Epidermal melanocyte (primary cell): ENCODE measurements around the gene SLC17A8.

Experiments
- DNase-seq: peaks from one replicate; pipeline ENCODE4 v3.0.0; 2011; ENCODE audit warnings: low spot score; ENCODE audit not compliant: insufficient read length

SLC17A8 gene

DNA sequence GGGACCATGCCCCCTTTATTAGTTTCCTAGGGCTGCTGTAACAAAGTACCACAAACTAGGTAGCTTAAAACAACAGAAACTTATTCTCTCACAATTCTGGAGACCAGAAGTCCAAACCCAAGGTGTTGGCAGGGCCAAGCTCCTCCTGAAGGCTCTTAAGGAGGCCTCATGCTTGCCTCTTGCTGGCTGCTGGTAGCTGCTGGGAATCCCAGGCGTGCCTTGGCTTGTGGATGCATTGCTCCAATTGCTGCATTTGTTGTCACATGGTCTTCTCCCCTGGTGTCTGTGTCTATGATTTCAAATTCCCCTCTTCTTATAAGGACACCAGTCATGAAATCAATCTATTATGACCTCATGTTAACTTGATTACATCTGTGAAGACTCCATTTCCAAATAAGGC is 11.2 kb downstream of the SLC17A8 start:
- no peak for DNase-seq

DNA sequence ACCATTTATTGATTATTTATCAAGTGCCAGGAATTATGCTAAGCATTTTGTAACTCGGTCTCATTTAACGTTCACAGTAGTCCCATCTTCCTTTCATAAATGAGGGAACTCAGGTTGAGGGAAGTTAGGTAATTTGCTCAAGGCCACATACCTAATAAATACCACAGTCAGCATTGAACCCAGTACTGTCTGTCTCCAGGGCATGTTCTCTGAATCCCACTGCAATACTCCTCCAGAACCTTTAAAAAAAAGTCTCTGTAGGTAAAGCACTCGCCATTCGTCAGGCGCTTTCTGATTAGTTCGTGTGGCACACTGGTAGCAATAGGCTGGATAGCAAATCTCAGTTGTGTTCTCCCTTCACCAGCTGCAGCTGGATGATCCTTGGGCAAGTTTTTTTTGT is 14.3 kb downstream of the SLC17A8 start:
- no peak for DNase-seq

DNA sequence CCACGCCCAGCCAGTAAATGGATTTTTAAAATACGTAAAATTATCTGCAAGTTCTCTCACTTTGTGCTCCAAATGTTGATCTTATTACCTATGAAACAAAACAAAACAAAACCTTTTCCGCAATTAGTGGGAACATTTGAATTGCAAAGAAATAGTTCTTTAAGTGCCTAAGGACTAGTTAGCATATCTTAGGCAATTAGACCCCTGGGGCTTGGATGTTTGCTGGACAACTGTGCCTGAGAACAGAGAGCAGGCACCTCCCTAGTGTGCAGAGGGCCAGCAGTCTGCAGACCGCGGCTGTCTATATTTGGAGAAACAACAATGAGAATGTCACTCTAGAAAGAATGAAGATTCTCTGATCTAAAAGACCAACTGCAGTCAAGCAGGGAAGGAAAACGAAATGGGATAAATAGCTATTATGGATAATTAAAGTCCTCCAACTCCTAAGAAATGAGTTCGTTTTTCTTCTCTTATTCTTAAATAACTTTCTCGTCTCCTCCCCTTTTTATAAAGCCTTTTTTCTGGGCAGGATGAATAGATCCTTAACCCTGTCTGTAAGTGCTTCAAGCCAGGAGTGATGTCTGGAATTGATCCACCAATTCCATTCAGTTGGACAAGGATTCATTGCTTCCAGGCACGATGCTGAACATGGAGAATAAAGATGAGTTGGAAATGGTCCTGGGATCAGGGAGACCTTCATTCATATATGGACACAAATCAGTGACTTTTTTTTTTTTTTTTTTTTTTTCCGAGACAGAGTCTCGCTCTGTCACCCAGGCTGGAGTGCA is 16.2 kb downstream of the SLC17A8 start:
- DNase-seq, result no peak

DNA sequence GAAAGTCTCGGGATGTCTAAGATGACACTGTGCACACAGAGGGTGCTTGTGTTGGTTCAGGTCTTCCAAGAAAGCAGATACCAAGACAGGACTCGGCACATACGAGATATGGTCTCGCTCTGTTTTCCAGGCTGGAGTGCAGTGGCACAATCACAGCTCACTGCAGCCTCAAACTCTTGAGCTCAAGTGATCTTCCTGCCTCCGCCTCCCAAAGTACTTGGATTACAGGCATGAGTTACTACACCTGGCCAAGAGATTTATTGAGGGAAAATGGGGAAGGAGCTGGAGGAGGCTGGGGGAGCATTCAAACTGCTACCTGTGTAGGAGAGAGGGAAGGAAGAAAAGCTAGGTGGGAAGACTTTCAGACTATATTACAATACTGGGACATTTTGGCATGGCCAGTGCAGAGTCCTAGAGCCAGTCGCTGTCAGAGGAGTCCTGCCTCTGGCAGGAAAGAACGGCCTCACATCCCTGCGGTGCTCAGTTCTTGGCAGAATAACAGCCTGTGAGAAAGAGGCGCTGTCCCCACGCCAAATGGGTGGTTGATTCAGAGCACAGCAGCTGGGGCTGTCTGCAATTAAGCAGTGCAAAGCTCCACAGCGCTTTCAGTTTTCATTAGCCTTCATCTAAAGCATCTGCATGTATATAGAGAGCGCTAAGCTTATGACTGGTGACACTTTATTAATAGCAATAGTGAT is 18.3 kb downstream of the SLC17A8 start:
- no peak for DNase-seq

DNA sequence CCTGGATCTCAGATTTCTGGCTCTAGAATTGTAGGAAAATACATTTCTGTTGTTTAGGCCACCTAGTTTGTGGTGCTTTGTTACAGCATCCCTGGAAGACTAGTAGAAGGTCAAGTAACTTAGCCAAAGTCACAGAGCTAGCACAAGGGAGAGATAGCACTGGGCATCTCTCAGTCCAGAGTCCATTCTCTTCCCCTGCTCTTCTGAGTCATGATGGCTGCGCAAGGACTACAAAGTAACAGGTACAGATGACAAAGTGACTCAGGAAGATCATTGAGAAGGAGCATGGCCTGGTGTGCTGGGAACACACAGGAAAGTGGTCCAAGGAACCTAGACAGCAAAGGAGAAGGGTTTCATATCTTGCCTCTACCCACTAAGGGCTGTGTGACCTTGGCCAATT is 19.3 kb downstream of the SLC17A8 start:
- DNase-seq, result no peak

DNA sequence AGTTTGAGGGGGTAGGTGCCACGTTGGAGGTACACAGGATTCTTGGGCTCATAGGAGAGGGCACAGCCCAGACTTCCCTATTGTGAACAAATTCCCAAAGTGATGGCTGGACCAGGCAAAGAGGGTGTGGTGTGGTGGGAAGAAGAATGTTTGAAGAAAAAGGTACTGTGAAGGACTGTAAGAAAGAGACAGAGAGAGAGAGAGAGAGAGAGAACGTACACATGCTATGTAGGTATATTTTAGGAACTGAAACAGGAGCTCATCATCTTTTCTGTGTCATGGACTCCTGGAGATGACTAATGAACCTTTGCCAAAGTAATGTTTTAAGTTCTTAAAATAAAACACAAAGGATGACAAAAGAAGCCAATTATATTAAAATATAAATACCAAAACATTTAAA is 24.5 kb downstream of the SLC17A8 start:
- DNase-seq, result no peak

DNA sequence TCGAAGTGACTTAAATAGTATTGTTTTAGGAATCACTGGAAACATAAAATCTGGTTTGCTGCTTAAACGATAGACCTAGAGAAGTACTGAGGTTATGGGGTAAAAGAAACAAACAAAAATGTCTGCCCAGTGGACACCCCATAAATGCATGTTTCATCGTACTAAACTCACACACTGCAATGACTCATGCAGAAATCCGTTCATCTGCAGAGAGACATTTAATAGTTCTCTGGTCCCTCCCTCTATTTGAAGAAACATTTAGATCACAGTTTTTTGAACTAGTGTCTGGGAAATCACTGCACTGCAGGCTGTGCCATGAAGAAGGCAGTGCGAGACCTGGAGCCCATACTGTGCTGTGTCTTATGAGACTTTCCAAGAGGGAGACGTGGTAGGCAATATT is 25.5 kb downstream of the SLC17A8 start:
- DNase-seq, result no peak

DNA sequence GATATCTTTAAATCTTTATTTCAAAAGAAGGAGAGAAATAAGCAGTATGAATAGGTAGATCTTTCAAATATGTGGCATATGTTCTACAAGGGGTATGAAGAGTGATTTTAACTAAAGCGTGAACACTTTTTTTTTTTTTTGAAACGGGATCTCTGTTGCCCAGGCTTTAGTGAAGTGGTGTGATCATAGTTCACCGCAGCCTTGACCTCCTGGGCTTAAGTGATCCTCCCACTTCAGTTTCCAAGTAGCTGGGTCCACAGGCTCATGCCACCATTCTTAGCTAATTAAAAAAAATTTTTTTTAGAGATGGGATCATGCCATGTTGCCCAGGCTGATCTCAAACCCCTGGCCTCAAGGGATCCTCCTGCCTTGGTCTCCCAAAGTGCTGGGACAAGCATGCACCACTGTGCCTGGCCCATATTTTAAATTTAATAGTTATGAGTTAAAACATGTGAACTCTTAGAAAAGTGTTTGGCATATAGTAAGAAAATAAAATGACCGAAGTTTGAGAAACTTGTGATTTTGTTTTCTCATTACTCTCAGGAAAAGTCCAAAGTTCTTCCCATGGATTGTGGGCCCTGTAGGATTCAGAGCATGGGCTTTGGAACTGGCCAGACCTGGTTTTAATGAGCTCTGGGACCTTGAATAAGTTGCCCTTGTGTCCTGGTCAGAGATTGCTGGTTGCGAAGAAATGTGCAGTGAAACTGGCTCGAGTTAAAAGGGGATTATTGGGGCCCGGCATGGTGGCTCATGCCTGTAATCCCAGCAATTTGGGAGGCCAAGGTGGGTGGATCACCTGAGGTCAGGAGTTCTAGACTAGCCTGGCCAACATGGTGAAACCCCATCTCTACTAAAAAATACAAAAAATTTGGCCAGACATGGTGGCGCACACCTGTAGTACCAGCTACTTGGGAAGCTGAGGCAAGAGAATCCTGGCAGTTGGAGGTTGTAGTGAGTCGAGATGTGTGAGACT is 27.0 kb downstream of the SLC17A8 start:
- DNase-seq, result no peak

DNA sequence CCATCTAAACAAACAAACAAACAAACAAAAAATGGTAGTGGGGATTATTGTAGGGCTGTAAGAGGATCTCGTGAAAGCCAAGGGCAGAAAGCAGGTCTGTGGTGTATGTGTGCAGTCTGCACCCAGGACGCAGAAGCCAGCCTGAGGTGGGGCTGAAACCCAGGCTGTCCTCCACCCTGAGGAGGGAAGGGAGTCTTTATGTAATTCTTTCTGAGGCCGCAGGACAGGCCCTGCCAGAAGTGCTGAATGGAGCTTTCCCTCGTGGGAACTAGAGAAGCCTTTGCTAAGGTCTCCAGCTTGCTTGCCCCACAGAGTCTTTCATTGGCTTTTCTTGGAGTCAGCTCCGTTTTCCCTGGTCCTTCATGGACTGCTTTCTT is 27.7 kb downstream of the SLC17A8 start:
- no peak for DNase-seq

DNA sequence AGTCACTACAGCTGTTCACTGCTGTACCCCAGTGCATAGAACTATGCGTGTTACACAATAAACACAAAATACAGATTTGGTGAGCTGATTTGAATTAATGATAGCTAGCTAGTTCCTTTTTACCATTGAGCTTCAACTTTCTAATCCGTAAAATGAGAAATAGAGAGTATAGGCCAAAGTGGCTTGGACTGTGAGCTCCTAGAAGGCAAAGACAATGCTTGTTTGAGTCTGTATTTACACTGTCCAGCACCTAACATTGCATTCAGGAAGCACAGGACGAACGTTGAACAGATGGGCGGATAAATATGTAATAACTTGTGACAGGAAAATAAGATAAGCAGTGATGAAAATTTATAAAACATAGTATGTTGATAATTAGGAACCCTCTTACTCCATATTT is 31.5 kb downstream of the SLC17A8 start:
- DNase-seq, result no peak

DNA sequence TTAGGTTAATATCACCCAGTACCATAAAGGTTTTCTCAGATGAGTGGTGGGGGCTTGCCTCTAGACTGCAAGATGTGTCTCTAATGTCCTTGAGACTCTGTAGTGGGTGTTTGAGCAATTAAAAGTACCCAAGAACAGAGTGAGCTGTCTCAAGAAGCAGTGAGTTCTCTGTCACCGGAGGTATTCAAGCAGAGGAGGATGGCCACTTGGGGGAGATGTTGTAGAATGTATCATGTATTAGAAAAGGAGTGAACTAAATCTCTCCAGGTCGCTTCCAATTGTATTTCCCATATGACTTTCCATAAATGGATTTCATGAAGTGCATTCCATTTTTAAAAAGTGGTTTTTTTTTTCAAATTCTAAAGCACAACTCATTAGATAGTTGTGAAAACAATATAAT is 35.0 kb downstream of the SLC17A8 start:
- DNase-seq, result no peak

DNA sequence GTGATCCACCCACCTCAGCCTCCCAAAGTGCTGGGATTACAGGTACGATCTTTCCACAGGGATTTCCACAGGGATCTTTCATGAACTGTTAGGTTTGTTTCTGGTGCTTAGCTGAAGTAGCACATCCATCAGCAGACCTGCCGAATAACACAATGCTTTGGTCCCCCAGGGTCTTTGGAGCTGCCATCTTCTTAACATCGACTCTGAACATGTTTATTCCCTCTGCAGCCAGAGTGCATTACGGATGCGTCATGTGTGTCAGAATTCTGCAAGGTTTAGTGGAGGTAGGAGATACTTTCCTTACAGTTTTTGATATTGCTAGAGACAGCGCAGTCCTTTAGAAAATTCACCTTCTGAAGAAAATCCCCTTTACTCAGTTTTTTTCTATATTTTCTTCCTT is 36.3 kb downstream of the SLC17A8 start:
- no peak for DNase-seq

DNA sequence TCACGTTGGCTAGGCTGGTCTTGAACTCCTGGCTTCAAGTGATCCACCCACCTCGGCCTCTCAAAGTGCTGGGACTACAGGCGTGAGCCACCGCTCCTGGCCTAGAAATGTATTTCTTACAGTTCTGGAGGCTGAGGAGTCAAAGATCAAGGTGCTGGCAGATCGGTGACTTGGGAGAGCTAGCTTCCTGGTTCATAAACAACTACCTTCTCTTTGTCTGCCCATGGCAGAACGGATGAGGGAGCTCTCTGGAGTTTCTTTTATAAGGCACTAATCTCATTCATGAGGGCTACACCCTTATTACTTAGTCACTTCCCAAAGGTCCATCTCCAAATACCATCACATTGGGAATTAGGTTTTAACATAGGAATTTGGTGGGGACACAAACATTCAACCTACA is 38.9 kb downstream of the SLC17A8 start:
- DNase-seq, result no peak

DNA sequence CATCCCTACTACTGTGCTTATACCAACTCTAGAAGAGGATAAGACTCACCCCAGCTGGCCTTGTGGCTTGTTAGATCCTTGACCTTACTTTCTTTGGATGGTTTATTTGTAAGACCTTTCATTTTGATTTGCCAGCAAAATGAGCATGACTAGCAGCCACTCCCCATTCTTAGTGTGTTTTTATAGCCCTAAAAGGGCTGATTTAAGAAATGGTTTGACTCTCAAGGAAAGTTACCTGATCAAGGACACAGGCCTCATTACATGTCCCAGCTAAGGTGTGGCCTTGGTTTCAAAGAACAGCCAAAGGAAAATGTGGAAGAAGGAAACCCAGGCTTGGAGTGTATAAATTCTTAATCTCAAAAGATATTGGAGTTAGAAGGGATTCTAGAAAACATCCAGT is 41.4 kb downstream of the SLC17A8 start:
- DNase-seq, result no peak

DNA sequence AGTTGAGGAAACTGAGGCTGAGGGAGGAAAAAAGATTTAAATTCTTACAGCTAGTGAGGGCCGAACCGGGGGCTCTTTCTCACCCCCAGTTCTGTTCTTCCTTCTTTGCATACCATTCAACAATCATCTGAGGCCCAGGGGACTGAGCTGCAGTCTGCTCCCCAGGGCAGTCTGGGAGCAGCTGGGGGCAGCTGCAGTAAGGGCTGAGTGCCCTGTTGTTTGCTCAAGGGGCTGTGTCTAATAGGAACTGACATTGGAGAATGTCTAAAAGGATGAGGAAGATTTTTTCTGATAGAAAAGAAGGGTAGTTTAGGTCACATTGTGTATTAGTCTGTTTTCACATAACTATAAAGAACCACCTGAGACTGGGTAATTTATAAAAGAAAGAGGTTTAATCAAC is 42.2 kb downstream of the SLC17A8 start:
- DNase-seq, result no peak

DNA sequence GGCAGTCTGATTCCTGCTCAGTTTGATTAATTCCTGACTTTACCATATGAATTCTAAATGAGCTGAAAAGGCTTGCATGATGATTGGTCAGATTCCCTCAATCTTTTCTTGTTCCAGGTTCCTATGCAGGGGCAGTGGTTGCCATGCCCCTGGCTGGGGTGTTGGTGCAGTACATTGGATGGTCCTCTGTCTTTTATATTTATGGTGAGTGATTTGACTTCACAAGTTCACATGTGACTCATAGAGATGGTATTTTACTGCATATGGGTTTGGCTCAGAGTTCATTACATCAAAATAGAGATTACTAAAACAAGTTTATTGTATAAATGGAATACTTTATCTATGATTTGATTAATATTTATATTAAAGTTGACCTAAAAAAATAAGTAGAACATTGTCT is 44.8 kb downstream of the SLC17A8 start:
- DNase-seq, result no peak

DNA sequence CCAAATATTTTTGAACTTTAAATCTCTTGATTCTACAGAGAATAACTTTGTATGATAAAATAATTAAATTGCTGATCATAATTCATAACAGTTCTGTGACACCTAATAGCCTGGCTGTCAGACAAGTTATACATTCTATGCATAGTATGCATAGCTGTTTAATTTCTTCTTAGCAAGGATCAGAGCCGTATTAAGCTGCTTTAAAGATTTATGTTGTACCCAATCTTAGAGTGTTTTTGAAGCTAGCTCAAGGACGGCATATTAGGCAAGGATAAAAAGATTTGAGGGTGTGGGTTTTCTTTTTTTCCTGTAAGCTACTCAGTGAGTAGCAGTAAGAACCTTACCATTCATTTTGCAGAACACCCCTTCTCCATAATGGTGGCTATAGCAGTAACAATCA is 45.9 kb downstream of the SLC17A8 start:
- no peak for DNase-seq

DNA sequence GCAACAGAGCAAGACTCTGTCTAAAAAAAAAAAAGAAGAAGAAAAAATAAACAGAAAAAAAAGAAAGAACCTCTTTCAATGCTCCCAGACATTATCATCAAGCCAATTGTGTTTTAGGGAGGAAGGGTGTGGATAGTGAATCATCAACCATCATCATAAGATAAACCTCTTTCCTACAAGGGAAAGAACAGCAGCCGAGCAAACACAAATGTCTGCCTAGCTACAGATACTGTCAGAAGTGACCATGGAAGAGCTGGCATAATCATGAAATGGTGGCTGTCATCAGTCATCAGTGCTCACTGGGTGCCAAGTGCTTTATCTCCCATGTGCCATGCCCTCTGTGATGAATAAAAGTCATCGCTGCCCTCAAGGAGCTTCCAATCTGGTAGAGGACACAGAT is 46.6 kb downstream of the SLC17A8 start:
- no peak for DNase-seq

DNA sequence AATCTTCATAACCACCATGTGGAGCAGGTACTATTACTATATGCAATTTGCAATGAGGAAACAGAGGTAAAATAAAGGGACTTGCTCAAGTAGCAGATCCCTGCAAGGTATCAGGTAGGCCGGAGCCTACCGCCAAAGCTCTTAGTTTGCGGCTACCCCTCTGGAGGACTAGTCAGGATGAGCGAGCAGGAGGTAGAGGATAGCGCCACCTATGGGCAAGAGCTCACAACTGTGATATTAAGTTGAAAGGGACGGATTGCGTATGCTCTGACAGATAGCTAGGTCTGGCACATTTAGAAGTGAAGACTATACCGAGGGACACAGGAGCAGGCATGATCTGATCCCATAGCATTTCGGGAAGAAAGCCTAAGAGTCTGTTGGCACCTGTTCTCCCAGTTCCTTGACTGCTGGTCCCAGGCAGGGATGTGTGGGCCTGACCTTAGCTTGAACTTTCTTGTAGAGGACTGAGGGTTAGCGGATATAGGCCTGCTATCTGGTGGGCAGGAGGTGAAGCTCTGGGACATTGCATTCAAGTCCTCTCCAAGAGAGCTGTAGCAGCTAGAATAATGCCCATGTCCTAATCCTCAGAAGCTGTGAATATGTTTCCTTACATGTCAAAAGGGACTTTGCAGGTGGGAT is 48.0 kb downstream of the SLC17A8 start:
- DNase-seq, result no peak

DNA sequence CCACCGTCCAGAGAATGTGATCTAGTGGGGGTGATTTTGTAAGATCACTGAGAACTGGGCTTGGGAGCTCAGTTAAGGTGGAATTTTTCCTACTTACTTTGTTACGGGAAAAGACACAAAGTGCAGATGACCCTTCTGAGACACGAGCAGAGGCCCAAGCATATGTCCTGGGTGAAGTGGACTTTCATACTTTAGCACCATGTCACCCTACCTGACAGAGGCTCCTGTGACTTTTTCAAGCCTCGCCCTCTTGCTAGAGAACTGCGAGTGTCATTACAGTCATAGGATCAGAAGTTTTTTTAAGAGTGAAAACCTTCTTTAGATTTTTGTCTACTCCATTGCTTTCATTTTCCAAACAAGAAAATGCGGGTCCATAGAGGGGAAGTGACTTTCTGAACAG is 56.1 kb downstream of the SLC17A8 start:
- DNase-seq, result no peak

DNA sequence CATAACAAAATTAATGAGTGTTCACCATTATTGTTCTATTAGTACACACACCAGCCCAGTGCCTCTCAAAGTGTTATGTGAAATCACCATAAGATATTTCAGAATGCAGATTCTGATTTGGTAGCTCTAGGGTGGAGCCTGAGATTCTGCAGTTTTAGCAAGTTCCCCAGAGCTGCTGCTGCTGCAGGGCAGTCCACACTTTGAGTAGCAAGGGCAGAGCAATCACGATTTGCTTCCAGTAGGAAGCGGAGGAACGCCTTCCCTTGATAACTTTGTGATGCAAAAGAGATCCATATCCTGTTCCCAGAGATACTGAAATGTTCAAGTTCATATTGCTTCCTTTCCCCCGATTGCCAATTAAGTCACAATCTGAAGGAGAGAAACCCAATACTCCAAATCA is 57.9 kb downstream of the SLC17A8 start:
- DNase-seq, result no peak

DNA sequence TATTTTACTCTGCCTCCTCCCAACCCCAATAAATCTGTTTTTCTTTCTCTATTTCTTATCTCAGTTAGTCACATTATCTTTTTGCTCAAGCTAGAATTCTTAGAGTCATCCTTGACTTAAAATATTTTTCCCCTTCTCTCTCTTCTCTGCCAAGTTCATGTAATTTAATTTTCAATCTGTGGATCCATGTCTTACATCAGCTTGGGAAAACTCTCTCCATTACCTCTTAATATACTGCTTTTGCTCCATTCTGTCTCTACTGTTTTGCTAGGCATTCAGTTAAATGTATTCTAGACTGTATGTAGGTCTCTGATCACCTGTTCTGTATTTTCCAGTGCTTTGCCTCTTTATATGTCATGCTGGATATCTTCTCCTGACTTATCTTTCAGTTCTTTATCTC is 65.8 kb downstream of the SLC17A8 start:
- no peak for DNase-seq
